Measurements from ENCODE around the gene LYZL1.
"Not testable (repeated sequence)": the region's sequence is repeated elsewhere in the genome, so short reads cannot be mapped to it uniquely, and the experiment has no call there.

LYZL1 gene

GRCh38 chr10:29327746-29328102 is 38.9 kb downstream of the LYZL1 start:
- no peak for DNase-seq (ENCODE audit: extremely low read depth in 1 of 2, low read depth in 1 of 2)

- no peak for DNase-seq (ENCODE audit: extremely low read depth in 1 of 2, low read depth in 1 of 2)
These were observed 40.1 kb downstream of the LYZL1 start for GRCh38 chr10:29328983-29329382.

- no peak for DNase-seq (ENCODE audit: extremely low read depth in 1 of 2, low read depth in 1 of 2)
These were observed 40.5 kb downstream of the LYZL1 start for GRCh38 chr10:29329420-29329819.

GRCh38 chr10:29332061-29332760 is 43.3 kb downstream of the LYZL1 start:
- DNase-seq (ENCODE audit: extremely low read depth in 1 of 2, low read depth in 1 of 2): no peak

GRCh38 chr10:29332761-29333148 is 43.9 kb downstream of the LYZL1 start:
- no peak for DNase-seq (ENCODE audit: extremely low read depth in 1 of 2, low read depth in 1 of 2)

- DNase-seq (ENCODE audit: extremely low read depth in 1 of 2, low read depth in 1 of 2): not testable (repeated sequence)
These were observed 48.7 kb downstream of the LYZL1 start for GRCh38 chr10:29337526-29337925.

GRCh38 chr10:29343607-29344038 is 54.8 kb downstream of the LYZL1 start:
- no peak for DNase-seq (ENCODE audit: extremely low read depth in 1 of 2, low read depth in 1 of 2)

GRCh38 chr10:29344073-29344820 is 55.4 kb downstream of the LYZL1 start:
- DNase-seq (ENCODE audit: extremely low read depth in 1 of 2, low read depth in 1 of 2): no peak

- DNase-seq (ENCODE audit: extremely low read depth in 1 of 2, low read depth in 1 of 2): no peak
These were observed 56.5 kb downstream of the LYZL1 start for GRCh38 chr10:29345144-29345909.

- no peak for DNase-seq (ENCODE audit: extremely low read depth in 1 of 2, low read depth in 1 of 2)
These were observed 57.0 kb downstream of the LYZL1 start for GRCh38 chr10:29345910-29346209.

- no peak for DNase-seq (ENCODE audit: extremely low read depth in 1 of 2, low read depth in 1 of 2)
These were observed 57.6 kb downstream of the LYZL1 start for GRCh38 chr10:29346296-29347001.

GRCh38 chr10:29348836-29349235 is 60.0 kb downstream of the LYZL1 start:
- no peak for DNase-seq (ENCODE audit: extremely low read depth in 1 of 2, low read depth in 1 of 2)

- no peak for DNase-seq (ENCODE audit: extremely low read depth in 1 of 2, low read depth in 1 of 2)
These were observed 64.4 kb downstream of the LYZL1 start for GRCh38 chr10:29353305-29353704.

- no peak for DNase-seq (ENCODE audit: extremely low read depth in 1 of 2, low read depth in 1 of 2)
These were observed 65.2 kb downstream of the LYZL1 start for GRCh38 chr10:29353887-29354561.

GRCh38 chr10:29355411-29355991 is 66.6 kb downstream of the LYZL1 start:
- DNase-seq (ENCODE audit: extremely low read depth in 1 of 2, low read depth in 1 of 2): no peak

- DNase-seq (ENCODE audit: extremely low read depth in 1 of 2, low read depth in 1 of 2): no peak
These were observed 68.1 kb downstream of the LYZL1 start for GRCh38 chr10:29356931-29357330.

GRCh38 chr10:29358010-29358616 is 69.2 kb downstream of the LYZL1 start:
- DNase-seq (ENCODE audit: extremely low read depth in 1 of 2, low read depth in 1 of 2): no peak

GRCh38 chr10:29360215-29360853 is 71.5 kb downstream of the LYZL1 start:
- not testable (repeated sequence) for DNase-seq (ENCODE audit: extremely low read depth in 1 of 2, low read depth in 1 of 2)

Data from activated CD8-positive, alpha-beta memory T cell treated with anti-CD3 and anti-CD28 coated beads for 1 hour (primary cell).